Liver (tissue), 3 donors: ENCODE data around the gene LECT2.

Source experiments
- CTCF ChIP-seq: fragments of 150-350 bp; IDR thresholded peaks from 2 replicates; pipeline ENCODE4 v1.5.1; 2017; ENCODE audit warnings: improper control_type of control experiment, low read depth, low read length; ENCODE audit not compliant: missing input control
- GABPA ChIP-seq, 2 donors: IDR thresholded peaks in 1 of 2; conservative IDR thresholded peaks in 1 of 2; 2 replicates each; pipeline ENCODE4 v1.6.1; 2016; ENCODE audit warnings: antibody characterized with exemption in 2 of 2, mild to moderate bottlenecking in 1 of 2, moderate library complexity in 1 of 2
- NR2F2 ChIP-seq: IDR thresholded peaks from 2 replicates; pipeline ENCODE4 v1.6.1; 2016; ENCODE audit warnings: antibody characterized with exemption
- RAD21 ChIP-seq, 2 donors: IDR thresholded peaks; 2 replicates each; pipeline ENCODE4 v1.6.1; 2016; ENCODE audit warnings: antibody characterized with exemption in 2 of 2, mild to moderate bottlenecking in 2 of 2
- REST ChIP-seq: IDR thresholded peaks from 2 replicates; pipeline ENCODE4 v1.6.1; 2016; ENCODE audit warnings: antibody characterized with exemption, mild to moderate bottlenecking
- RXRA ChIP-seq, 2 donors: IDR thresholded peaks; 2 replicates each; pipeline ENCODE4 v1.6.1; 2017 to 2018; ENCODE audit warnings: antibody characterized with exemption in 2 of 2, mild to moderate bottlenecking in 1 of 2
- TAF1 ChIP-seq: conservative IDR thresholded peaks from 2 replicates; pipeline ENCODE4 v1.6.1; 2016; ENCODE audit warnings: antibody characterized with exemption, mild to moderate bottlenecking
- TF ChIP-seq, protein P1 (sequence below): IDR thresholded peaks from 2 replicates; pipeline ENCODE4 v1.6.1; 2016; ENCODE audit warnings: antibody characterized with exemption
- TF ChIP-seq, protein P2 (sequence below): IDR thresholded peaks from 2 replicates; pipeline ENCODE4 v1.6.1; 2016; ENCODE audit warnings: antibody characterized with exemption
- donor health status: healthy.
- donor health status: healthy.

- no peak for TF ChIP-seq CTCF
- TF ChIP-seq, protein P1, sequence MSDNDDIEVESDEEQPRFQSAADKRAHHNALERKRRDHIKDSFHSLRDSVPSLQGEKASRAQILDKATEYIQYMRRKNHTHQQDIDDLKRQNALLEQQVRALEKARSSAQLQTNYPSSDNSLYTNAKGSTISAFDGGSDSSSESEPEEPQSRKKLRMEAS, result no peak
- no peak for TF ChIP-seq NR2F2
- TF ChIP-seq RAD21 (IDR thresholded peaks at IDR 0.05), result no peak
- TF ChIP-seq GABPA (IDR thresholded peaks at IDR 0.05 in 1 of 2, conservative IDR thresholded peaks at IDR 0.05 in 1 of 2), result no peak
- no peak for TF ChIP-seq TAF1
- TF ChIP-seq, protein P2, sequence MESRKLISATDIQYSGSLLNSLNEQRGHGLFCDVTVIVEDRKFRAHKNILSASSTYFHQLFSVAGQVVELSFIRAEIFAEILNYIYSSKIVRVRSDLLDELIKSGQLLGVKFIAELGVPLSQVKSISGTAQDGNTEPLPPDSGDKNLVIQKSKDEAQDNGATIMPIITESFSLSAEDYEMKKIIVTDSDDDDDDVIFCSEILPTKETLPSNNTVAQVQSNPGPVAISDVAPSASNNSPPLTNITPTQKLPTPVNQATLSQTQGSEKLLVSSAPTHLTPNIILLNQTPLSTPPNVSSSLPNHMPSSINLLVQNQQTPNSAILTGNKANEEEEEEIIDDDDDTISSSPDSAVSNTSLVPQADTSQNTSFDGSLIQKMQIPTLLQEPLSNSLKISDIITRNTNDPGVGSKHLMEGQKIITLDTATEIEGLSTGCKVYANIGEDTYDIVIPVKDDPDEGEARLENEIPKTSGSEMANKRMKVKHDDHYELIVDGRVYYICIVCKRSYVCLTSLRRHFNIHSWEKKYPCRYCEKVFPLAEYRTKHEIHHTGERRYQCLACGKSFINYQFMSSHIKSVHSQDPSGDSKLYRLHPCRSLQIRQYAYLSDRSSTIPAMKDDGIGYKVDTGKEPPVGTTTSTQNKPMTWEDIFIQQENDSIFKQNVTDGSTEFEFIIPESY, result no peak
- TF ChIP-seq RXRA (IDR thresholded peaks at IDR 0.05), result peak; percentile 11 to 13
- TF ChIP-seq REST, result no peak
Observed at GRCh38 chr5:135953850-135954249, 933 bp downstream of the LECT2 start.
